Brain microvascular endothelial cell (primary cell): ENCODE measurements around the gene UGT1A1.

Experiments used
- DNase-seq: peaks from one replicate; pipeline ENCODE4 v3.0.0-alpha.2; 2020
- H3K27ac ChIP-seq: fragments of 250-450 bp; sonication (Bioruptor Pico); 2 replicates; pipeline ENCODE4 v1.5.1; 2020; ENCODE audit warnings: mild to moderate bottlenecking, moderate library complexity
- H3K27me3 ChIP-seq: fragments of 250-450 bp; sonication (Bioruptor Pico); replicated peaks from 2 replicates; pipeline ENCODE4 v1.5.1; 2020; ENCODE audit warnings: mild to moderate bottlenecking
- H3K36me3 ChIP-seq: fragments of 250-450 bp; sonication (Bioruptor Pico); replicated peaks from 2 replicates; pipeline ENCODE4 v1.5.1; 2020; ENCODE audit warnings: mild to moderate bottlenecking
- H3K4me3 ChIP-seq: 2 replicates; pipeline ENCODE4 v1.5.1; 2011; ENCODE audit warnings: low read depth, mild to moderate bottlenecking, control low read depth, low read length, moderate library complexity
- CTCF ChIP-seq: IDR thresholded peaks from 2 replicates; pipeline ENCODE4 v1.5.1; 2011; ENCODE audit warnings: low read depth, mild to moderate bottlenecking, moderate library complexity, low read length, control low read depth, inconsistent platforms; ENCODE audit errors: missing control alignments
- in situ Hi-C: cut with HindIII; loops from 2 replicates; pipeline ENCODE4 v1.10.0; 2017; ENCODE audit warnings: low sequenced_read_pairs, low pct_ligation_motif_present

Gene UGT1A1

GRCh38 chr2:233802132-233802815 is 42.2 kb downstream of the UGT1A1 start:
- Histone ChIP-seq H3K27ac (no peak overlapping the region), H3K27me3 (no peaks in the 10 kb centered on the region), H3K4me3 (no peak overlapping the region), H3K36me3 (no peaks in the 10 kb centered on the region)
- no peak for DNase-seq
- in situ Hi-C loops, result no loop called here
- no peak for TF ChIP-seq CTCF

DNA sequence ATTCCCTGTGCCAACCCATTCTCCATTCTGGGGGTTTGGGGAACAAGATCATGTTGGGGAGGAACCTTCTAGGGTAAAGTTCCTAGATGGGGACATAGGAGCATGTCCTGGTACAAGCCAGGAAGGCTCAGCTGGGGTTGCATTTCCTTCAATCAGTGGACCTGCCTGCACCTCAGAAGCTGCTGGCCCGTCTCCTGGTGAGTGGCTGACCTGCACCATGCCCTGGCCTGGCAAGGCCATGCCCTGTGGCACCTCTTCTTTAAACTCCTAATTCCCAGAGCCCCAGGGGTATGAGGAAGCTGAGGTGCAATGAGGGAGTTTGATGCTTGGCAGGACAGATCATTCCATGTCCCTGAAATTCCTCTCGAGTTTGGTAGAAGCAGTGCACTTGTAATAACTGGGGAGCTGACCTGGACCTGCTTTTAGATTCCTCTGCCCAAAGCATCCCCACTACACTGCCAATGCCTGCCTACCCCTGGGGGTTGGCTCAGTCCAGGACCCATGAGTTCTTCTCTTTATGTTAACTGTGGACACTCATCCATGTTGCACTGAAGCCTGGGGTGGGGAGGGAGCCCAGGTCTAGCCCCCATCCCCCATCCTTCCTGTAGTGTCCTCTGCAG is 43.3 kb downstream of the UGT1A1 start:
- Histone ChIP-seq H3K27ac (no peak overlapping the region), H3K36me3 (no peaks in the 10 kb centered on the region), H3K4me3 (no peak overlapping the region), H3K27me3 (no peaks in the 10 kb centered on the region)
- no peak for DNase-seq
- in situ Hi-C loops, result no loop called here
- TF ChIP-seq CTCF, result no peak

DNA sequence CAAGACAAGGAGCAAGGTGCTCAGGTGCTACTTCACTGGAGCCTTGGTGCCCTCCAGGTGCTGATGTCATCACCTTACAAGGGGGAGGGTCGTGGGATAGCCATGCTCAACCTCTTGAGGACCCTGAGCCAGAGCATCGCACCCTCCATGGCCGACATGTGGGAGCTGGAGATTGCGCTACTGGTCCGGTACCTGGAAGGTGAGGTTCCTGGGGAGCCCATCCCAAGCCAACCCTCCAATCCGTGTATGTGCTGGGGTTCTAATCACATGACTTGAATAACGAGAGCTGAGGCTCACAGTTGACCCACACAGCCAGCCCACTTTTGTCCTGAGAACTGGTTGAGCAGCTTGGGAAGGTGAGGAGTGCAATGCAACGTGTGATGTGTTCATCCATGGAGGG is 43.9 kb downstream of the UGT1A1 start:
- Histone ChIP-seq H3K27ac (no peak overlapping the region), H3K4me3 (no peak overlapping the region), H3K27me3 (no peaks in the 10 kb centered on the region), H3K36me3 (no peaks in the 10 kb centered on the region)
- no peak for DNase-seq
- in situ Hi-C loops, result no loop called here
- no peak for TF ChIP-seq CTCF

GRCh38 chr2:233807215-233807865 is 47.3 kb downstream of the UGT1A1 start:
- H3K36me3 ChIP-seq, result no peaks in the 10 kb centered on the region
- DNase-seq, result no peak
- in situ Hi-C loops, result no loop called here
- no peak overlapping the region for H3K27ac ChIP-seq
- H3K27me3 ChIP-seq, result no peaks in the 10 kb centered on the region
- H3K4me3 ChIP-seq, result no peak overlapping the region
- peak; percentile 23 for TF ChIP-seq CTCF

- H3K36me3 ChIP-seq, result no peaks in the 10 kb centered on the region
- H3K27me3 ChIP-seq, result no peaks in the 10 kb centered on the region
- DNase-seq, result no peak
- H3K4me3 ChIP-seq, result no peak overlapping the region
- H3K27ac ChIP-seq, result no peak overlapping the region
- no peak for TF ChIP-seq CTCF
- in situ Hi-C loops, result no loop called here
These were observed 48.2 kb downstream of the UGT1A1 start for GRCh38 chr2:233807966-233808935.
